Superior temporal gyrus (tissue), 1 donor: Measurements from ENCODE around the gene MACO1.

ENCODE experiments used
- DNase-seq: peaks from one replicate; pipeline ENCODE4 v3.0.0-alpha.2; 2016; ENCODE audit errors: extremely low spot score

The MACO1 gene

DNA sequence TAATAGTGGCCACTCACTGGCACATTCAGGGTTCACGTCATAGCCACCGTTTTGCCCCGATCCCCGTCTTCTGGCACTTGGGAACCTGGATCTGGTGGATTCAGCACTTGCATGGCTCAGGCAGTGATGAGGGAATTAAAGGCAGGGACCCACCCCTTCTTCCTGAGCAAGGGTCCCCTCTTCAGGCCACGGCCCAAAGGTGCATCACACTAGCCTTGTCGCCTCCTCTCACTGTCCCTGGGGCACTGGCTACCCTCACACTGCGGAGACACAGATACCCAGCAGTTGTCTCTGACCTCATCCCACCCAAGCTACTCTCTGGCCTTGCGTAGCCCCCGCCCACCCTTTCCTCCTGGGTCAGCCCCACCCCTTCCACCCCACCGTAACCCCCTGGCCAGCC, 92.8 kb downstream of the MACO1 start:
- no peak for DNase-seq

DNA sequence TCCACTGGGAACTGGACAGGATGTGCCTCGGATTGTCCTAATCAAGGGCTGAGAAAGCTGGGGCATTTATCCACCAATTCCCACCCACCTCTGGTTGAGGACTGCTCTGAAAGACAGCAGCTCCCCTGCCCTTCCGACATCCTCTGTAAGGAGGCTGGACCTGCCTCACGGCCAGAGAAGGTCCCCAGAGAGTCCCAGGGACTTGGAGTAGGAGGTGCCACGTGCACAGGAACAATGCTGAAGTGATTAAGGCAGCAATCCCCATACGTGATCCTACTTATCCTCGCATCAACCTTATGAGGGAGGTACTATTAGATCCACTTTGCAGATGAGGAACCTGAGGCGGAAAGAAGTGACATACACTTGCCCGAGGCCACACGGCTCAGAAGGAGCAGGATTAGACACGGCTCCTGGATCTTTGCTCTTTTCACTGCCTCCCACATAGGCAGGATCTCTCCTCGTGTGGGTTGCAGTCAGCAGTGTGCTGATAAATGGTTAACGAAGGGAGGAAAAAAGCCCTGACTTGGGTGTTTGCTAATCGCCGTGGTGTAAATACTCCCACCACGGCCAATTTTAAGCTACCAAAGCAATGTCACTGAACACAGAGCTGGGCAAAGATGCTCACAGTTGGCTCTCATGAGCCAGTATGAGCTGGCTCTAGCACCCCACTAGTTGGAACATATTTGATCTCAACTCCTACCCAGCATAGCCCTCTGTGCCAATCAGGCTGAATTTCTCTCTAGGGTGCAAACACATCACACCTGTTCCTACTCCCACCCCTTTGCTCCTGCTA, 94.1 kb downstream of the MACO1 start:
- DNase-seq: no peak

DNA sequence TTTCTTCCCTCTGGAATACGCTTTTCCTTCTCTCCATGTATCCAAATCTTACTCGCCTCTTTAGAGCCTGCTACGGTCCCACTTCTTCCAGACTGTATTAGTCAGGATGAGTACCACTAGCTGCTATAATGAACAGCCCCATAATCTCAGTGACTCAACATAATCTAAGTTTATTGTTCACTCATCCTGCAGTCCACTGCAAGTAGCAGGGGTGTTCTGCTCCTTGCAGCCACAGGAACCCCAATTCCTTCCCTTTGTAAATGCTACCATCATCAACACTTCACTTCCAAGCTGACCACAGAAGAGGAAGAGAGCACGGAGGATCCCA, 94.6 kb downstream of the MACO1 start:
- DNase-seq: no peak

DNA sequence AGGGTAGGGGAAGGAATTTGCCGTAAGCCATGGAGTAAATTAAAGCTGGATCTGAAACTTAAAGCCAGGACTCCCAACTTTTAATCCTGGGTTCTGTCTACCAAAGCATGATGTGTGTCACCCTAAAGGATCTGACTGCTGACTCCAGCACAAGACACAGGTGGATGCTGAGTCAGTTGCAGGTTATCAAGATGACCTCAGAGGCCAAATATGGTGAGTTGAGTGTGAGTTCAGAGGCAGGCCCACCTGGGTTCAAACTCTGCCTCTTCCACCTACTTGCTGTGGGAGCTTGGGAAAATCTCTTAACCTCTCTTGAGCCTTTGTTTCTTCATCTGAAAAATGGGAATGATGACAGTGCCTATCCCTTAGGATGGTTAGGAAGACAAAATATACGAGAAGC, 96.1 kb downstream of the MACO1 start:
- DNase-seq: no peak

DNA sequence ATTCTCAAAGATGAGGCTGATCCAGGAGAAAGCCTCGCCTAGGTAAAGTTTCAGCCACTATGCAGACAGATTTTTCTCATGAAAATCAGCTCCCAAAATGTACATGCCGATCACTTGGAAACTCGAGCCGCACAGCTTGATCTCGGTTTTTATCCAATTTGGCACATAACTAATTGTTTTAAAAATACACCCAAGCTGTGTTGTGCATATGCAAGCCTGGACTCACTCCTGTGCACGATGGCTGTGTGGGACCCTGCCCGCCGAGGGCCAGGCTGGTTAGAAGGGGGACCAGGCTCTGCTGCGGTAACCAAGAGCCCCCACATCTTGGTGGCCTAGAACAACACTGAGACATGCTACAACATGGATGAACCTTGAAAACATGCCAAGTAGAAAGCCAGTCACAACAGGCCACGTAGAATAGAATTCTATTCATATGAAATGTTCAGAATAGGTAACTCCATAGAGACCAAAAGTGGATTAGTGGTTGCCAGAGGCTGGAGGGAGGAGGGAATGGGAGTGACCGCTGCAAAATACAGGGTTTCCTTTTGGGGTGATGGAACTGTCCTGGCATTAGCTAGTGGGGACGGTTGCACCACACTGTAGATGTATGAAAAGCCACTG, 96.6 kb downstream of the MACO1 start:
- peak; percentile 40 for DNase-seq

DNA sequence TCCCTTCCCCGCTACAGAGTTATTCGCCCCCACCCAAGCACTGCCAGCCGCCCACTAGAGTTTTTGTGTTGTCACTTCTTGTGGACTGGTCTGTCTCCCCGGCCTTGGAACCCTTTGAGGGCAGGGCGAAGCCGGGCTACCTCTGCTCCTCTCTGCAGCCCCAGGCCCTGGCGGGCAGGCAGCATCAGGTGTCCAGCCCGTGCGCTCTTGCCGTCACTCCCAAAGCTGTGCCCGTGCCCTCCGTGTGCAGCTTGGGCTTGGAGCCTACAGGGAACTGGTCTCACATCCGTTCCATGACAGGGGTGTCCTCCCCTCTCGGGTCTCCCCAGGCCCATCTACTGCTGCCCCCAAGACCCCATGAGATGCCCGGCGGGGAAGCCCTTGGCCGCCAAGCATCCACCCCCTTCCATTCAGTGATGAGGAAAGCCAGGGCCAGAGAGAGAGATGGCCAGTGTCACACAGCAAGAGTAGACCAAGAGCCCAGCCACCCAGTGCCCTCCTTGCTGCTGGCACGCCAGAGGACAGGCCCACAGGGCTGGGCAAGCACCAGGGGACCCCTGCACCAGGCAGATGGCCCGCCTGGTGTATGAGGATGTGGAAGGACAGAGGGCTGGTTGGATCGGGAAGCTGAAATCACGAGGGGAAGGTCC, 97.4 kb downstream of the MACO1 start:
- no peak for DNase-seq

DNA sequence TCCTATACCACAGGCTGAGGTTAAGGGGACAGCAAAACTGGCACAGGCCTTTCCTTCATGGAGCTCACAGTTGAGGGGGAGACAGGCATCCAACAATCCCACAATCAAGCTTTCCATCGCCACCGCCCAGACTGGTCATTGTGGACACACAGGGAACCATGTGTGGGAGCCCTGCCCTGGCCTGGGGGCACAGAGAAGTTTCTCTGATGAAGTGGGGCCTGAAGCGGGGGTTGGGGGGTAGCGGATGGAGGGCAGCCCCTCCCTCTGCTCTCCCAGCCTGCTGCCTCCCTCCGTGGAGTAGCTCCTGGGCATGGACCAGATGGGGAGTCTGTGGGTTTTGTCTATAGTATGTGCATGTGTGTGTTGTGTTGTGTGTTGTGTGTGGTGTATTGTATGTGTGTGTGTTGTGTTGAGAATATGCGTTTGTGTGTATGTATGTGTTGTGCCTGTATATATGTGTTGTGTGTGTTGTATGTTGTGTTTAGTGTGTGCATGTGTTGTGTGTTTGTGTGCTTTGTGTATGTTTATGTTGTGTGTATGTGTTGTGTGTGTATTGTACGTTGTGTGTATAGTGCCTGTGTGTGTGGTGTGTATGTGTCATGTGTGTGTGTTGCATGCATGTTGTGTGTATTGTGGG, 98.3 kb downstream of the MACO1 start:
- DNase-seq: no peak

DNA sequence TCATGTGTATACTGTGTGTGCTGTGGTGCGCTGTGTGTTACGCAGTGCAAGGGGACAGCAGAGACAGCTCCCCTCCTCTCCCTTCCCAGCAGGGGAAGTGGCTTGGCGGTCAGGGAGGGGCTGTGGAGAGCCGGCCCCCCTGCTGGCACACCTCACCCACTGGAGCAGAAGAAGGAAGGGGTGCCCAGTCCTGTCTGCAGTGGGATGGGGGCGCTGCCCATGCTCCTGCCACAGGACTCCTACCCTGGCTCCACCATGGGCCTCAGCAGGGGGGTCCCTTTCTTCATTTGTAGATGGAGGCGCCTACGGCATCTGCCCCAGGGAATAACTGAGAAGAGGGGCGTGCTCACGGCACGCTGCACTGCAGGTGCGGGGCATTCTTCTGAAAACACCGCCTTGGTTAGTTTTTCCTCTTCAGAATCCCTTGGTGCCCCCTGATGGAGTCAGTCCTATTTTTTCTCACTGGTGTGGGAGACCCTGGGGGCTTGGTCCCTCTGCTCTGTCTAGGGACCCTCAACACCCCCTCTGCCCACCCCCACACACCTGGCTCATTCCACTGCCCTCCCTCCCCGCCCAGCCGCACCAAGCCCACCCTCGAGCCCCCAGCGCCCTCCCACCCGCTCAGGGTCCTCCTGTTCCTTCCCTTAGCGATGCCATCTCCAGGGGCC, 99.0 kb downstream of the MACO1 start:
- no peak for DNase-seq

DNA sequence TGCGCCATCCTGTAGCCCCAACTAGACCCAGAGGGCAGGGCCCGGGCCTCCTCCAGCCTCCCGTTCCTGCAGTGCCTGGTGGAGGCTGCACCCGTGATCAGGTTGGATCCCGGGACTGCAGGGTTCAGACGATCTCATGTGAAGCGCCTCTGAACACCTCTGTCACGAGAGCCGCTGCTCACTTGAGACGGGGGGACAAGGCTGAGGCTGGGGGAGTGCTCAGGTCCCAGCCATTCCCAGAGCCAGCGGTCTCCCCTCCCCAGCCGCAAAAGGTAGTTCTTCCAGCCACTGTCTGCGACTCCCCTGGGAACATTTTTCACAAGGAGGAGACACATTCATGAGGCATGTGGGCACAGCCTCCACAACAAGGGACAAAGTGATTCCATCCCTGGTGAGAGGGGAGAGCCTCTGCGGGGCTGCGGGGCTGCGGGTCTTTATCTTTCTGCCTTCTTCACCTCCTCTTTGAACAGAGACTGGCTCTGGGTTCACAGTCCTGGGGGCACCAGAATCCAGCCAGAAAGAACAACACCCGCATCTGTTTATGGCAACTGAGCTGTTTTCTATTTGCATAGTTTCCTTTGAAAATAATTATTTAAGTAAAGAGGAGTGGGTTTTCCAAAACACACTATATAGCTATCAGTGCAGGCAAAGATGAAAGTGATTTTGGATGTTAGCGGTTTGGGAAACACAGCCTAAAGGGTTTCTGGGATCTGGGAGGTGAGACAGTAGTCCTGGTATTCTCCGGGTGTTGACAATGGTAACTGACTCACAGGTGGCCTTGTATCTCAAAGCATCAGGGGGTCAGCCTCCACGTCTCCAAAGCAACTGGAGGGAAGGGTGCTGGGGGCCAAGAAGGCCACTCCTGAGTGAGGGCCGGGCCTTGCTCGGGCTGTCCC, 99.7 kb downstream of the MACO1 start:
- DNase-seq: no peak

DNA sequence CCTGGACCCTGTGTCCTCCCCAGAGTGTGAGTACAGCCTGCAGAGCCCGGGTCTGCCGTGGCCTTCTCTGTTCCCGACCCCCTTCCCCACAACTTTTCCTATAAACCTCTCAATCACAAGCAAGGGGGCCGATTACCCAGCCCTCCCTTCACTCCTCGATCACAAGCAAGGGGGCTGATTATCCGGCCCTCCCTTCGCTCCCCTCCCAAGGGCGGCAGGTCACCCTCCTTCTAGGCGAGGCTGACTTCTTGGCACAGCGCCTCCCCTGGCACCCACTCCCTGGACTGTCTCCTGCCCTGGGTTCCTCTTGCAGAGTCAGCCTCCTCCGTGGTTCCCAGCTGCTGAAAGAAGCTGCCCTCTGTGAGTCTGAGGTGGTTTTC, 100.4 kb downstream of the MACO1 start:
- no peak for DNase-seq

DNA sequence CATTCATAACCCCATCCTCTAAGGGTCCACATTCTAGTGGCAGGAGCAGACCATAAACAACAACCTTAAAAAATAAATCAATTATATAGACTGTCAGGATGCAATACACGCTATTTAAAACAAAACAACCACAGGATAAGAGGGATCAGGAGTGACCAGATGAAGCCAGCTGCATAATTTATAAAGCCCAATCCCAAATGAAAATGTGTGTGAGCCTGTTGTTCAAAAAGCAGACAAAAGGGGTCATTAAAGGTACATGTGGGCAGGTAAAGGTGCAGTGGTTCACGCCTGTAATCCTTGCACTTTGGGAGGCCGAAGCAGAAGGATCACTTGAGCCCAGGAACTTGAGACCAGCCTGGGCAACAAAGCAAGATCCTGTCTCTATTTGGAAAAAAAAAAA, 102.3 kb downstream of the MACO1 start:
- no peak for DNase-seq

DNA sequence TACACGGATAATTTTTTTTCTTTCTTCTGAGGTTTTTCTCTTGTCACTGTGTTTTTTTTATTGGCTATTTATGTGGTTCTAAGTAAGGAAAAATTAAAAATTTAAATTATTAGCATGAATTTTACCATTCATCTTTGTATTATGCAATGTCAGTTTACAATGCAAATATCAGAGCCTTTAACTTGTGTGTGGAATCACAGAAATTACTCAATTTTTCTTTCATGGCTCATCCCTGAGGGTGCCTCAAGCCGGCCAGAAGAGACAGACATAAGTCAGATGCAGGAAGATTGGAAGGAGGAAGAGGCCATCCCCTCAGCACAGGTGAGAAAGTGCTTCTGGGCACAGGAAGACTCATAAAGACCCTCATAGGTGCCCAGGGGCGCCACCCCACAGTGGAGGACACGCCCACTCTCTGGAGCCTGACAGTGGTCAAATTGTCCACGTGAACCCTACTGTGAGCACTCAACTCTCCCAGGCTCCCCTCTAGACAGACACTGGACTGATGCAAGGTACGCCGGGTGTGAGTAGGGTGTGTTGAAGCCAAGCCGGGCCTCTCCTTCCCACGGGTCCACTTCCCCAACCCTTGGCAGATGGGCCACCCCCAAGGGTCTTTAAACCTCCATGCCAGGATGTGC, 103.2 kb downstream of the MACO1 start:
- no peak for DNase-seq

DNA sequence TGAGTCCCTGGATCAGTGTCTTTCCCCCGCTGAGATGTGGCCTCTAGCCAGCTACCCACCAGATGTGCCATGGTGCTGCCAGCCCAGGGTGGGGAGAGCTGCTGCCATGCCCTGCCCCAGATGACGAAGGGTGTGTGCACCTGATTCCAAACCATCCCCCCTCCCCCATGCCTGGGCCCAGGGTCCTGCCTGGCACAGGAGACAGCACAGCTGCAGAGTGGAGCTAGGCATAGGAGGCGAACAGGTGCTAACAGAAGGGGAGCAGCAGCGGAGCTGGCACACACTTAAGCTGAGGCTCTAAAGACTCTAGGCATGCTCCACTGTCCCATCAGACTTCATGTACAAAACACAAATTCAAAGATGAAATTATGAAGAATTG, 103.7 kb downstream of the MACO1 start:
- no peak for DNase-seq

DNA sequence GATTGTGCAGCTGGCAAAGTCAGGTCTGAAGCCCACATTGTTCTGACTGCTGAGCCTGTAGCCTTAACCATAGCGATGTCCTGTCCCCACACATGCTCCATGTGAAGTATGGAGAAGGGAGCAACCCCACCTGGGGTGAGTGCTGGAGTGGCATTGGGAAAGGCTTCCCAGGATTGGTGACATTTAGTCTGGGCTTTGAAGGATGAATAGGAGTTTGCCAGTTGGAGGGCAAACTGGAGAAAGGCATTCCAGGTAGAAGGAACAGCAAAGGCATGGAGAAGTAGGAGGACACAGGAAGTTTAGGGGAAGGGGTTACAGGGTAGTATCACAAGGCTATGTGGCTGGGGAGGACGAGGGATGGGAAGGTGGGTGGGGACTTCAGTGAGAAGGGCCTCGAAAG, 105.4 kb downstream of the MACO1 start:
- no peak for DNase-seq

DNA sequence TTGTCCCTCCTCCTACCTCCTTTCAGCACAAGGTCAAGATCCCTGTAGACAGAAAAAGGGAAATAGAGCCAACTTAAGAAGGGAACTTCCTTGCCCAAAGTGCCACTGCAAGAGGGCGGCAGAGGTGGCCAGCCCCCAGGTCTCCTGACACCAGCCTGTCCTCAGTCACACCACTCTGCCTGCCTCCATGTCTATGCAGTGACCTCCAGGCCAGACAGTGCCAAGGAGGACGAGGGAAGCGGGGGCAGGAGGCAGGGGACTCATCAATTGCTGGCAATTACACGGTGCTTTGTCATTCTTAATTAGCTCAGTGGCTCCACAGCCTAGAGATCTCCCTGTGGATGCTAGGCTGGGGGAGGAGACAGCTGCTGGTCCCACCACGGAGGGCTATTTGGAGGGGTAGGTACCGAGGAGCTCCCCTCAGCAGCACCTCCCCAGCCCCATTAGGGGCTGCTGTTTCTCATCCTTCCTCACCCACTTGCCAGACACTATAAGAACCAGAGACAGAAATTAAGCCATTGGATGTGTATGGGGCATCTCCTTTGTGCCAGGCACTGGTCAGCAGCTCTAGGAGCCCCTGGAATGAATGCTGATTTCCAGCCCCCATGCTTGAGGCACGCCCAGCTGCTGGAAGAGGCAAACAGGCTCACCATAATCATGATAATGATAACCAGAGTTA, 106.6 kb downstream of the MACO1 start:
- no peak for DNase-seq

DNA sequence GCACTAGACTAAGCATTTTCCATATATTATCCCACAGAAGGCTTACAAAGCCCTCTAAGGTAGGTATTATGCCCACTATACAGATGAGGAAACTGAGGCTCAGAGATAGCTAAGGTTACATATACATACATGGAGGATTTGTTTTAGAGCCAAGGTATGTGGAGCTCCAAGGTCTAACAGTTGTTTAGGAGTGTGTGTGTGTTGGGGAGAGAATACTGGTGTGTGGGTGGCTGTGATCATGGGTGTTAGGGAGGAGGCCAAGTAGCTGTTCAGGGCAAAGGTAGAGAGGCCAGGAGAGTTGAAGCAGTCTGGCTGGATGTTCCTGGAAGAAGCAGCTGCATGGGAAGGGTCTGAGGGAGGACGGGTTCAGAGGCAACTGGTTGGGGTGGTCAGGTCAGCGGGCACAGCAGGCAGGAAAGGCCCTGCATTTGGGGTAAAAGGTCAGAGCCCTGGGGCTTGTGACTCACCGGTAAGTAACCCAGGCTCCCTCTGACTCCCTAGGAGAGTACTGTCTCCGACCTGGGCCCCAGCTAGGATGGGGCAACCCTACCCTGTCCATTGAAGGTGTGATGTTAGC, 107.6 kb downstream of the MACO1 start:
- DNase-seq: no peak

DNA sequence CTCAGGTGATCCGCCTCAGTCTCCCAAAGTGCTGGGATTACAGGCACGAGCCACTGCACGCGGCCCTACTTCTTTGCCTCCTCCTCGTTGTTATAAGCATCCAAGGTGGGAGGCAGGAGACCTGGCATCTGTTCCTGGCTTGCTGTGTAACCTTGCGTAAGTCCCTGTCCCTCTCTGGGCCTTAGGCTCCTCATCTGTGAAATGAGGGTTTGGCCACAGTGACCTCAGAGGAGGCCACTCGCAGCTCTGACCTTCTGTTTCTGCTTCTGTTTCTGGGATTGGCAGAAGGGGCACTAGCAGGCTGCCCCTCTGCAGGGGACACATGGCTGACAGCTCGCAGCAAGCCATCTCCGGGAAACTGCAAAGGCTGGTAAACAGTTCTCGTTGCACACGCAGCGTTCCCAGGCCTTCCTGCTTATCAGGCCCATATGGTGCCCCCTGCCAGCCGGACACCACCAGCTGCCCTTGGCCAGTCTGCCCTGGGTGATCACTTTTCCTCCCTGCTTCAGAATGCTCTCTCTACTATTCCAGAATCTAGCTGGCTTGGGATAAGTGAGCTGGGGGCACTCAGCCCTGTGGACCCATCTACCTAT, 110.1 kb downstream of the MACO1 start:
- no peak for DNase-seq

DNA sequence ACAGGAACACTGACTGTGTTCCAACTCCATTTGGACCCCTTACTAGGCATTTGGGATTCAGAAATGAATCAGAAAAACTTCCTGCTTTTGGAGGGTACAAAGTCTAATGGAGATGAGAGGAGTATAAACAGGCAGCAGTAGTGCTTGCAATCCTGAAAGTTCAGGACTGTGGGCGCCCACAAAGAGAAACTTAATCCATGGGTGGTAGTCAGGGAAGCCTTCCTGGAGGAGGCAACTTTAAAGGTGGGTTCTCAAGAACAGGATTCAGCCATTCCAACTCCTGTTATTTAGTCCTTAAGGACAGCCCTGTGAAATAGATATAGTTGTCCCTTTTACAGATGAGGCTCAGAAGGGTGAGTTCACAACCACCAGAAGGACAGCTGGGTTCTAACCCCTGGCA, 110.7 kb downstream of the MACO1 start:
- no peak for DNase-seq

DNA sequence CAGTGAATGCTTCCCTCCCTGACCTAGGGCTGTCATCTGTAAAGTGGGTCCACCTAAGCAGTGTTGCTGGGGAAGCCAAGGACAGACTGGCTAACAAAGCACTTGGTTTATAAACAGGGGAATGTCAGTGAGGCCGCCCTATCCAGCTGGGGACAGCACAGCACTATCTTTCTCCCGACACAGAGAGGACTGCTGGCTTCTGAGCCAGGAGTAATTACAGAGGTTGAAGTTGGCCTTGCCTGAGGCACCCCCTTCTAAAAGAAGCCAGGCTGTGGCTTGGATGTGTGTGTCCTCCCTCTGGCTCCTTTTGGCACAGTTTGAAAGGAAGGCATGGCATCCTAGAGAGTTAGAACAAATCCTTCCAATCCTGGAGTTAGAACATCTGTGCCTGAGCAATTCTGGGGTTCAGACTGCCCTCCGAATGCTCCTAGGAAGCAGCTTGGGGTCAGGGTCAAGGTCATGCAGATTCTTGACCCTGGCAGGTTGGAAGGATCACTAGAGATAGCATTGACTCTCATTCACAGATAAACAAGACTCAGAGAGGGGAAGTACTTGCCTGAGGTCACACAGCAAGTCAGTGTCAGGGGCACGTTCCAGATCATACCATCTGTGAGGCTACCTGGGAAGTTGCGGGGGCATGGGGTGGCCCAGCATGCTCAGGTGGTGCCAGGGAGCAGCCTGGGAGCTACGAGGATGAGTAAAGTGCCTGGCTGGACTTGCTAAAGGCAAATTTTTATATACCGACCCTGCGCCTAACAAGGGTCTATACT, 111.4 kb downstream of the MACO1 start:
- no peak for DNase-seq
